Measurements from ENCODE around the gene PPP6R2.
A peak's percentile ranks its signal among the peaks of the same experiment; 100 is the strongest.

The PPP6R2 gene

GRCh38 chr22:50471962-50472361 is 128.8 kb downstream of the PPP6R2 start:
- peaks cover 53% of the 10 kb centered on the region for H3K4me1 ChIP-seq (ENCODE audit: low read depth, poor library complexity, severe bottlenecking)
- H3K27ac ChIP-seq, result peak overlapping the region; percentile 95
- peaks cover 48% of the 10 kb centered on the region for H3K79me2 ChIP-seq (ENCODE audit: insufficient read depth, low read depth)
- peak overlapping the region; percentile 60; the same call in 1 of the 2 replicates for H3K9ac ChIP-seq
- H2AFZ ChIP-seq (ENCODE audit: low read depth), result no peak overlapping the region
- no peaks in the 10 kb centered on the region for H3K36me3 ChIP-seq (ENCODE audit: insufficient read depth)
- no peaks in the 10 kb centered on the region for H4K20me1 ChIP-seq (ENCODE audit: insufficient read depth)
- no peaks in the 10 kb centered on the region for H3K27me3 ChIP-seq (ENCODE audit: insufficient read depth, low read depth)
- peak overlapping the region; percentile 96 for H3K4me2 ChIP-seq
- H3K4me3 ChIP-seq (IDR thresholded peaks at IDR 0.05; ENCODE audit: insufficient read depth, low read depth, low read length), result no peak overlapping the region
- TF ChIP-seq CTCF (conservative IDR thresholded peaks at IDR 0.05; ENCODE audit: low read depth, low read length), result no peak

GRCh38 chr22:50473088-50473487 is 130.0 kb downstream of the PPP6R2 start:
- no peak overlapping the region for H3K4me3 ChIP-seq (IDR thresholded peaks at IDR 0.05; ENCODE audit: insufficient read depth, low read depth, low read length)
- no peaks in the 10 kb centered on the region for H3K27me3 ChIP-seq (ENCODE audit: insufficient read depth, low read depth)
- H3K27ac ChIP-seq, result no peak overlapping the region; the same call in 1 of the 2 replicates
- H3K4me2 ChIP-seq, result peak overlapping the region; percentile 96
- peaks cover 48% of the 10 kb centered on the region for H3K79me2 ChIP-seq (ENCODE audit: insufficient read depth, low read depth)
- H2AFZ ChIP-seq (ENCODE audit: low read depth), result no peak overlapping the region
- no peaks in the 10 kb centered on the region for H4K20me1 ChIP-seq (ENCODE audit: insufficient read depth)
- no peaks in the 10 kb centered on the region for H3K36me3 ChIP-seq (ENCODE audit: insufficient read depth)
- TF ChIP-seq CTCF (conservative IDR thresholded peaks at IDR 0.05; ENCODE audit: low read depth, low read length), result peak; percentile 59; the same call in 1 of the 2 replicates
- H3K9ac ChIP-seq, result peak overlapping the region; percentile 53; the same call in 1 of the 2 replicates
- peaks cover 49% of the 10 kb centered on the region for H3K4me1 ChIP-seq (ENCODE audit: low read depth, poor library complexity, severe bottlenecking)

- no peaks in the 10 kb centered on the region for H3K36me3 ChIP-seq (ENCODE audit: insufficient read depth)
- H3K9ac ChIP-seq, result peak overlapping the region; percentile 53; the same call in 1 of the 2 replicates
- H3K4me2 ChIP-seq, result peak overlapping the region; percentile 96
- H3K4me3 ChIP-seq (IDR thresholded peaks at IDR 0.05; ENCODE audit: insufficient read depth, low read depth, low read length), result no peak overlapping the region
- peak overlapping the region; percentile 33; the same call in 1 of the 2 replicates for H3K27ac ChIP-seq
- peaks cover 40% of the 10 kb centered on the region for H3K4me1 ChIP-seq (ENCODE audit: low read depth, poor library complexity, severe bottlenecking)
- H4K20me1 ChIP-seq (ENCODE audit: insufficient read depth), result no peaks in the 10 kb centered on the region
- TF ChIP-seq CTCF (conservative IDR thresholded peaks at IDR 0.05; ENCODE audit: low read depth, low read length), result no peak
- H3K79me2 ChIP-seq (ENCODE audit: insufficient read depth, low read depth), result peaks cover 41% of the 10 kb centered on the region
- H2AFZ ChIP-seq (ENCODE audit: low read depth), result no peak overlapping the region
- H3K27me3 ChIP-seq (ENCODE audit: insufficient read depth, low read depth), result no peaks in the 10 kb centered on the region
Observed at GRCh38 chr22:50473855-50474671, 130.9 kb downstream of the PPP6R2 start.

- Histone ChIP-seq H3K4me3 (IDR thresholded peaks at IDR 0.05; ENCODE audit: insufficient read depth, low read depth, low read length) (no peak within 1 kb of the TSS), H3K36me3 (ENCODE audit: insufficient read depth) (no peaks in the 10 kb centered on the region), H2AFZ (ENCODE audit: low read depth) (peak within 1 kb of the TSS; percentile 48; the same call in 1 of the 2 replicates), H3K27ac (peak within 1 kb of the TSS; percentile 33; the same call in 1 of the 2 replicates), H3K27me3 (ENCODE audit: insufficient read depth, low read depth) (no peaks in the 10 kb centered on the region), H4K20me1 (ENCODE audit: insufficient read depth) (no peaks in the 10 kb centered on the region), H3K4me2 (peak within 1 kb of the TSS; percentile 96), H3K4me1 (ENCODE audit: low read depth, poor library complexity, severe bottlenecking) (peaks cover 35% of the 10 kb centered on the region), H3K9ac (peak within 1 kb of the TSS; percentile 53; the same call in 1 of the 2 replicates), H3K79me2 (ENCODE audit: insufficient read depth, low read depth) (peaks cover 37% of the 10 kb centered on the region)
- TF ChIP-seq CTCF (conservative IDR thresholded peaks at IDR 0.05; ENCODE audit: low read depth, low read length), result no peak
Observed at GRCh38 chr22:50474710-50475651, 131.9 kb downstream of the PPP6R2 start, which contains the start of gene SBF1. Gene SBF1 (minus strand): TSS chr22:50475035. CDS start chr22:50474840, 195 bp downstream.
